K562 (cell line): Measurements from ENCODE around the gene AGRP.

ENCODE experiments used
- CTCF ChIP-seq, 3 experiments: IDR thresholded peaks in 2 of 3; conservative IDR thresholded peaks in 1 of 3; 2 replicates each; pipeline ENCODE4 v1.5.1; 2011 to 2012; ENCODE audit warnings: low read length in 3 of 3, mild to moderate bottlenecking in 3 of 3, control low read depth in 2 of 3, improper control_type of control experiment in 1 of 3, inconsistent platforms in 1 of 3, low read depth in 1 of 3, mixed read lengths in 1 of 3, moderate library complexity in 1 of 3; ENCODE audit not compliant: insufficient read depth in 2 of 3
- EP300 ChIP-seq: IDR thresholded peaks from 2 replicates; pipeline ENCODE4 v1.6.1; 2012; ENCODE audit warnings: low read length, improper control_type of control experiment
- FOXP4 ChIP-seq: sonication (generic); formaldehyde crosslinking; IDR thresholded peaks from 2 replicates; pipeline ENCODE4 v1.8.0; 2022; ENCODE audit warnings: mild to moderate bottlenecking, missing genetic modification reagents, borderline replicate concordance
- IRF2 ChIP-seq: sonication (generic); formaldehyde crosslinking; IDR thresholded peaks from 2 replicates; pipeline ENCODE4 v1.8.1; 2022; ENCODE audit warnings: mild to moderate bottlenecking, missing genetic modification reagents
- MXD1 ChIP-seq: fragments of 250-450 bp; sonication (Bioruptor Pico); IDR thresholded peaks from 2 replicates; pipeline ENCODE4 v1.8.0; 2021; ENCODE audit warnings: borderline replicate concordance, mild to moderate bottlenecking, moderate library complexity; ENCODE audit not compliant: poor library complexity, severe bottlenecking
- MYBL2 ChIP-seq, 2 experiments: fragments of 450-650 bp in 1 of 2; sonication (generic) in 1 of 2; formaldehyde crosslinking in 1 of 2; IDR thresholded peaks; 2 replicates each; pipeline versions ENCODE4 v1.6.1 to v1.8.1; 2017 to 2022; ENCODE audit warnings: borderline replicate concordance in 1 of 2, inconsistent platforms in 1 of 2, low read depth in 1 of 2, mild to moderate bottlenecking in 1 of 2, missing genetic modification reagents in 1 of 2, moderate library complexity in 1 of 2
- POLR2AphosphoS5 ChIP-seq: IDR thresholded peaks from 2 replicates; pipeline ENCODE4 v1.6.1; 2011; ENCODE audit warnings: mild to moderate bottlenecking, low read depth, low read length, moderate library complexity; ENCODE audit not compliant: control insufficient read depth, insufficient read depth
- RAD21 ChIP-seq, 2 experiments: fragments of 250-450 bp in 1 of 2; fragments of 450-650 bp in 1 of 2; sonication (Bioruptor Pico) in 1 of 2; formaldehyde crosslinking in 1 of 2; IDR thresholded peaks in 1 of 2; conservative IDR thresholded peaks in 1 of 2; 2 replicates each; pipeline versions ENCODE4 v1.4.0 to v1.8.0; 2020 to 2022; ENCODE audit warnings: mild to moderate bottlenecking in 2 of 2, moderate library complexity in 1 of 2
- USF2 ChIP-seq: sonication (generic); formaldehyde crosslinking; IDR thresholded peaks from 2 replicates; pipeline ENCODE4 v1.5.0; 2020; ENCODE audit warnings: missing genetic modification reagents
- TF ChIP-seq, protein P1 (sequence below): sonication (generic); formaldehyde crosslinking; IDR thresholded peaks from 2 replicates; pipeline ENCODE4 v1.8.1; 2023; ENCODE audit warnings: mild to moderate bottlenecking, missing genetic modification reagents, moderate library complexity
- TF ChIP-seq, protein P2 (sequence below): sonication (generic); formaldehyde crosslinking; IDR thresholded peaks from 2 replicates; pipeline ENCODE4 v1.4.0; 2020; ENCODE audit warnings: mild to moderate bottlenecking, missing genetic modification reagents

GRCh38 chr16:67468731-67469130, 14.6 kb downstream of the AGRP start:
- no peak for TF ChIP-seq MYBL2 (IDR thresholded peaks at IDR 0.05; ENCODE audit: low read depth)
- TF ChIP-seq MYBL2 (CRISPR knock-in tag; IDR thresholded peaks at IDR 0.05; ENCODE audit: borderline replicate concordance), result no peak
- TF ChIP-seq CTCF (IDR thresholded peaks at IDR 0.05 in 2 of 3, conservative IDR thresholded peaks at IDR 0.05 in 1 of 3; ENCODE audit: insufficient read depth in 2 of 3, low read depth in 1 of 3, low read length in 3 of 3), result no peak
- no peak for TF ChIP-seq POLR2AphosphoS5
- no peak for TF ChIP-seq MXD1 (CRISPR knock-in tag)
- TF ChIP-seq RAD21 (CRISPR knock-in tag; conservative IDR thresholded peaks at IDR 0.05 in 1 of 2, IDR thresholded peaks at IDR 0.05 in 1 of 2), result no peak
- TF ChIP-seq IRF2 (CRISPR knock-in tag), result no peak
- no peak for TF ChIP-seq EP300
- no peak for TF ChIP-seq USF2 (CRISPR knock-in tag)
- TF ChIP-seq, protein P1, sequence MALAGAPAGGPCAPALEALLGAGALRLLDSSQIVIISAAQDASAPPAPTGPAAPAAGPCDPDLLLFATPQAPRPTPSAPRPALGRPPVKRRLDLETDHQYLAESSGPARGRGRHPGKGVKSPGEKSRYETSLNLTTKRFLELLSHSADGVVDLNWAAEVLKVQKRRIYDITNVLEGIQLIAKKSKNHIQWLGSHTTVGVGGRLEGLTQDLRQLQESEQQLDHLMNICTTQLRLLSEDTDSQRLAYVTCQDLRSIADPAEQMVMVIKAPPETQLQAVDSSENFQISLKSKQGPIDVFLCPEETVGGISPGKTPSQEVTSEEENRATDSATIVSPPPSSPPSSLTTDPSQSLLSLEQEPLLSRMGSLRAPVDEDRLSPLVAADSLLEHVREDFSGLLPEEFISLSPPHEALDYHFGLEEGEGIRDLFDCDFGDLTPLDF (CRISPR knock-in tag), result no peak
- TF ChIP-seq FOXP4 (CRISPR knock-in tag), result no peak
- TF ChIP-seq, protein P2, sequence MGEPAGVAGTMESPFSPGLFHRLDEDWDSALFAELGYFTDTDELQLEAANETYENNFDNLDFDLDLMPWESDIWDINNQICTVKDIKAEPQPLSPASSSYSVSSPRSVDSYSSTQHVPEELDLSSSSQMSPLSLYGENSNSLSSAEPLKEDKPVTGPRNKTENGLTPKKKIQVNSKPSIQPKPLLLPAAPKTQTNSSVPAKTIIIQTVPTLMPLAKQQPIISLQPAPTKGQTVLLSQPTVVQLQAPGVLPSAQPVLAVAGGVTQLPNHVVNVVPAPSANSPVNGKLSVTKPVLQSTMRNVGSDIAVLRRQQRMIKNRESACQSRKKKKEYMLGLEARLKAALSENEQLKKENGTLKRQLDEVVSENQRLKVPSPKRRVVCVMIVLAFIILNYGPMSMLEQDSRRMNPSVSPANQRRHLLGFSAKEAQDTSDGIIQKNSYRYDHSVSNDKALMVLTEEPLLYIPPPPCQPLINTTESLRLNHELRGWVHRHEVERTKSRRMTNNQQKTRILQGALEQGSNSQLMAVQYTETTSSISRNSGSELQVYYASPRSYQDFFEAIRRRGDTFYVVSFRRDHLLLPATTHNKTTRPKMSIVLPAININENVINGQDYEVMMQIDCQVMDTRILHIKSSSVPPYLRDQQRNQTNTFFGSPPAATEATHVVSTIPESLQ (CRISPR knock-in tag), result no peak
